Panc1 (cell line): ENCODE results near the gene RASL10A. TPM values are rescaled to one million over a fixed set of nuclear protein-coding genes. Genes with fewer than 3 reads are reported as not detected.

Experiments
- ATAC-seq: fragments of 200-7000 bp; cut with Tn5 transposase; 2 replicates; pipeline ENCODE4 v1.9.1; 2020; ENCODE audit warnings: mild to moderate bottlenecking, moderate library complexity
- BruUV-seq: library from RNA; stranded (reverse); fragments of 400-500 nt; replicated peaks from 2 replicates; lab custom pipeline; 2021; lab: Mats Ljungman, UMichigan
- CTCF ChIA-PET: fragments of 300-600 bp; sonication (Branson Sonifier 250); formaldehyde crosslinking; loops from one replicate; lab custom pipeline; 2022; ENCODE audit warnings: antibody characterized with exemption; lab: Charles Lee
- POLR2A ChIA-PET: fragments of 300-600 bp; sonication (Branson Sonifier 250); formaldehyde crosslinking; loops from one replicate; lab custom pipeline; 2022; ENCODE audit warnings: antibody characterized with exemption; lab: Charles Lee
- DNase-seq: peaks from one replicate; pipeline ENCODE4 v3.0.0-alpha.2; 2010; ENCODE audit warnings: low read depth, low spot score
- H3K27ac ChIP-seq: 2 replicates; pipeline ENCODE4 v1.5.1; 2011; ENCODE audit warnings: mild to moderate bottlenecking, low read length, inconsistent platforms
- H3K27me3 ChIP-seq: fragments of 200-500 bp; sonication (Bioruptor generic); 2 replicates; pipeline ENCODE4 v1.6.0; 2014; ENCODE audit warnings: low read length, inconsistent platforms; ENCODE audit not compliant: control insufficient read depth, insufficient read depth
- H3K36me3 ChIP-seq: fragments of 200-500 bp; sonication (Bioruptor generic); 2 replicates; pipeline ENCODE4 v1.5.1; 2014; ENCODE audit warnings: inconsistent platforms, mild to moderate bottlenecking, low read length, moderate library complexity; ENCODE audit not compliant: control insufficient read depth, insufficient read depth
- H3K4me1 ChIP-seq: 2 replicates; pipeline ENCODE4 v1.5.1; 2011; ENCODE audit warnings: inconsistent platforms, mild to moderate bottlenecking, low read length, moderate library complexity; ENCODE audit not compliant: control insufficient read depth, insufficient read depth
- H3K4me3 ChIP-seq, 2 experiments: 2 replicates each; pipeline ENCODE4 v1.5.1; 2011 to 2012; ENCODE audit warnings: low read depth in 2 of 2, low read length in 2 of 2, mild to moderate bottlenecking in 2 of 2, inconsistent platforms in 1 of 2, moderate library complexity in 1 of 2
- H3K9me3 ChIP-seq: fragments of 200-500 bp; sonication (Bioruptor generic); 2 replicates; pipeline ENCODE4 v1.5.1; 2014; ENCODE audit warnings: low read depth, mild to moderate bottlenecking, inconsistent platforms, low read length, moderate library complexity; ENCODE audit not compliant: control insufficient read depth, insufficient read depth
- POLR2AphosphoS5 ChIP-seq: IDR thresholded peaks from 2 replicates; pipeline ENCODE4 v1.6.1; 2012; ENCODE audit warnings: mild to moderate bottlenecking, low read depth, low read length, moderate library complexity
- SIN3A ChIP-seq: IDR thresholded peaks from 2 replicates; pipeline ENCODE4 v1.6.1; 2012; ENCODE audit warnings: low read depth, mild to moderate bottlenecking, low read length, moderate library complexity, borderline replicate concordance; ENCODE audit not compliant: insufficient read depth
- TCF7L2 ChIP-seq: IDR thresholded peaks from 2 replicates; pipeline ENCODE4 v1.6.1; 2011; ENCODE audit warnings: mild to moderate bottlenecking, low read depth, low read length, inconsistent platforms
- in situ Hi-C: cut with HindIII; loops from 2 replicates; pipeline ENCODE4 v1.10.0; 2016; ENCODE audit warnings: low sequenced_read_pairs, low pct_unique_long_range_greater_than_20kb
- intact Hi-C: fragments of 100-400 bp; cut with micrococcal nuclease; formaldehyde crosslinking; loops from one replicate; pipeline ENCODE4 v1.10.0; 2022; ENCODE audit not compliant: unreplicated experiment
- total RNA-seq: library from RNA; stranded (reverse); gene quantifications from one replicate; pipeline ENCODE4 v1.2.1, GENCODE V29; 2021; ENCODE audit not compliant: unreplicated experiment
- TF ChIP-seq, protein P1 (sequence below): fragments of 450-650 bp; IDR thresholded peaks from 2 replicates; pipeline ENCODE4 v1.5.1; 2017; ENCODE audit warnings: mild to moderate bottlenecking
- TF ChIP-seq, protein P2 (sequence below), 2 experiments: IDR thresholded peaks; 2 replicates each; pipeline ENCODE4 v1.6.1; 2011 to 2012; ENCODE audit warnings: low read depth in 2 of 2, control low read depth in 1 of 2, low read length in 1 of 2, mild to moderate bottlenecking in 1 of 2, moderate library complexity in 1 of 2; ENCODE audit not compliant: insufficient read depth in 1 of 2

Gene RASL10A
- total RNA-seq, 1 experiment from 2014 or later = 2.6 TPM

DNA sequence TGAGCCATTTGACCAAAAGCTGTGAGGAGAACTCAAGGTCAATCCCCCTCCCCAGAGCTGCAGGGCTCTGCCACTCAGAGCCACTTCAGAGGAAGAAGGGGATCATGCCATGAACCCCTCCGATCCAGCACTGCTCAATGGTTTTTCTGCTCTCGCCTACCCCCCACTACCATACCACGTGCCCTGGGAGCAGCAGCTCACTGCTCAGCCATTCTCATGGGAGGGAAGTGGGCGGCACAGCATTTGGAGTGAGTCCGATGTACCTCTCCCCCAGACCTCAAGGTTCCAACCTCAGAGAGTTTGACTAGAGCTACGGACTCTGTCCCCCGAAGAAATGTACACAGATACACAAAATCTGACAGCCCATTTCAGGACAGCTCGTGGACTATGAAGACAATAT, 38.4 kb upstream of the RASL10A start:
- in situ Hi-C loops (no loop called here), intact Hi-C loops (no loop called here)
- no TSS peak for BruUV-seq
- no peak overlapping the region for H3K27ac ChIP-seq
- H3K27me3 ChIP-seq = no peaks in the 10 kb centered on the region
- no peaks in the 10 kb centered on the region for H3K36me3 ChIP-seq
- TF ChIP-seq, protein P1, sequence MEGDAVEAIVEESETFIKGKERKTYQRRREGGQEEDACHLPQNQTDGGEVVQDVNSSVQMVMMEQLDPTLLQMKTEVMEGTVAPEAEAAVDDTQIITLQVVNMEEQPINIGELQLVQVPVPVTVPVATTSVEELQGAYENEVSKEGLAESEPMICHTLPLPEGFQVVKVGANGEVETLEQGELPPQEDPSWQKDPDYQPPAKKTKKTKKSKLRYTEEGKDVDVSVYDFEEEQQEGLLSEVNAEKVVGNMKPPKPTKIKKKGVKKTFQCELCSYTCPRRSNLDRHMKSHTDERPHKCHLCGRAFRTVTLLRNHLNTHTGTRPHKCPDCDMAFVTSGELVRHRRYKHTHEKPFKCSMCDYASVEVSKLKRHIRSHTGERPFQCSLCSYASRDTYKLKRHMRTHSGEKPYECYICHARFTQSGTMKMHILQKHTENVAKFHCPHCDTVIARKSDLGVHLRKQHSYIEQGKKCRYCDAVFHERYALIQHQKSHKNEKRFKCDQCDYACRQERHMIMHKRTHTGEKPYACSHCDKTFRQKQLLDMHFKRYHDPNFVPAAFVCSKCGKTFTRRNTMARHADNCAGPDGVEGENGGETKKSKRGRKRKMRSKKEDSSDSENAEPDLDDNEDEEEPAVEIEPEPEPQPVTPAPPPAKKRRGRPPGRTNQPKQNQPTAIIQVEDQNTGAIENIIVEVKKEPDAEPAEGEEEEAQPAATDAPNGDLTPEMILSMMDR = no peak
- no peak for TF ChIP-seq POLR2AphosphoS5
- TF ChIP-seq, protein P2, sequence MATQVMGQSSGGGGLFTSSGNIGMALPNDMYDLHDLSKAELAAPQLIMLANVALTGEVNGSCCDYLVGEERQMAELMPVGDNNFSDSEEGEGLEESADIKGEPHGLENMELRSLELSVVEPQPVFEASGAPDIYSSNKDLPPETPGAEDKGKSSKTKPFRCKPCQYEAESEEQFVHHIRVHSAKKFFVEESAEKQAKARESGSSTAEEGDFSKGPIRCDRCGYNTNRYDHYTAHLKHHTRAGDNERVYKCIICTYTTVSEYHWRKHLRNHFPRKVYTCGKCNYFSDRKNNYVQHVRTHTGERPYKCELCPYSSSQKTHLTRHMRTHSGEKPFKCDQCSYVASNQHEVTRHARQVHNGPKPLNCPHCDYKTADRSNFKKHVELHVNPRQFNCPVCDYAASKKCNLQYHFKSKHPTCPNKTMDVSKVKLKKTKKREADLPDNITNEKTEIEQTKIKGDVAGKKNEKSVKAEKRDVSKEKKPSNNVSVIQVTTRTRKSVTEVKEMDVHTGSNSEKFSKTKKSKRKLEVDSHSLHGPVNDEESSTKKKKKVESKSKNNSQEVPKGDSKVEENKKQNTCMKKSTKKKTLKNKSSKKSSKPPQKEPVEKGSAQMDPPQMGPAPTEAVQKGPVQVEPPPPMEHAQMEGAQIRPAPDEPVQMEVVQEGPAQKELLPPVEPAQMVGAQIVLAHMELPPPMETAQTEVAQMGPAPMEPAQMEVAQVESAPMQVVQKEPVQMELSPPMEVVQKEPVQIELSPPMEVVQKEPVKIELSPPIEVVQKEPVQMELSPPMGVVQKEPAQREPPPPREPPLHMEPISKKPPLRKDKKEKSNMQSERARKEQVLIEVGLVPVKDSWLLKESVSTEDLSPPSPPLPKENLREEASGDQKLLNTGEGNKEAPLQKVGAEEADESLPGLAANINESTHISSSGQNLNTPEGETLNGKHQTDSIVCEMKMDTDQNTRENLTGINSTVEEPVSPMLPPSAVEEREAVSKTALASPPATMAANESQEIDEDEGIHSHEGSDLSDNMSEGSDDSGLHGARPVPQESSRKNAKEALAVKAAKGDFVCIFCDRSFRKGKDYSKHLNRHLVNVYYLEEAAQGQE (IDR thresholded peaks at IDR 0.05; ENCODE audit: insufficient read depth in 1 of 2, low read depth in 2 of 2, low read length in 1 of 2) = no peak
- no peak for ATAC-seq
- DNase-seq = no peak
- no peak overlapping the region for H3K4me3 ChIP-seq
- ChIA-PET CTCF (no interaction called here), POLR2A (no interaction called here)
- H3K4me1 ChIP-seq = no peaks in the 10 kb centered on the region
- no peaks in the 10 kb centered on the region for H3K9me3 ChIP-seq

DNA sequence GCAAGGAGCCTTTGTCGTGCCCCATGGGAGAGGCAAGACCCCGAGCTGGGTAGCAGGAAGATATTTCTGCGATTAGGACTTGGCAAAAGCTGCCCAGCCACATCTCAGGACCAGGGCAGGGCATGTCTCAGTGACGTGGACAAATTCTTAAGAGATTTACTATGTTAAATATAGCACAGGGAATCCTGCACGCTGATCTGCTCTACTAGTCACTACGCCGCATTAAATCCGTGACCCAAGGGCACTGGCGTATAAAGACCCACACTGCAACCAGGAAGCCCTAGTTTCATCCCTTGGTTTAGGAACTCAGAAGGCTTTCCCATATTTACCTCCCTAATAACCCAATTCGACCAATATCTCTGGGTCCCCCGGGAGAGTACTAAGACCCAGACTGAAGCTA, 37.8 kb upstream of the RASL10A start:
- DNase-seq = no peak
- intact Hi-C loops (no loop called here), in situ Hi-C loops (no loop called here)
- no peak for ATAC-seq
- Histone ChIP-seq H3K27me3 (no peaks in the 10 kb centered on the region), H3K27ac (no peak overlapping the region), H3K4me1 (no peaks in the 10 kb centered on the region), H3K9me3 (no peaks in the 10 kb centered on the region), H3K4me3 (no peak overlapping the region), H3K36me3 (0 out of 2 replicates have a peak, but pooled peaks cover 3% of the 10 kb centered on the region)
- no peak for TF ChIP-seq TCF7L2
- TF ChIP-seq SIN3A = no peak
- no TSS peak for BruUV-seq
- ChIA-PET POLR2A (no interaction called here), CTCF (no interaction called here)

DNA sequence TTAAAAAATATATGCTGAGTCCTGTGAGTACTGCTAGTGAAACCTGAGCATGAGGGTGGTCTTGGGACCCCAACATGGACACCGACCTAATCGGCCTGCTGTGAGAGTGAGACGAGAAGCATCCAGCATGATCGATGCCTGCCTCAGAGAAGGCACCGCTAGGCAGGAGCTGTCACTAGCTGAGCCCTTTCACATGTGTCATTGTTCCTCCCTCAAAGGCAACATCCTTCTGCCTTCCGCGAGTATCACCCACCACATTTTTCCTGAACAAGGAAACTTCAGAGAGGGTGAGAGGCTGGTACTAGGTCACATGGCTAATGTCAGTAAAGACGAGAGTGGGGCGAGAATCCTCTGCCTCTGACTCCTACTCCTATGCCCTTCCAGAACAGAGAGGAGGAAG, 37.3 kb upstream of the RASL10A start:
- BruUV-seq = no TSS peak
- Histone ChIP-seq H3K36me3 (peaks cover 5% of the 10 kb centered on the region), H3K9me3 (no peaks in the 10 kb centered on the region), H3K4me1 (no peaks in the 10 kb centered on the region), H3K27me3 (no peaks in the 10 kb centered on the region), H3K4me3 (no peak overlapping the region), H3K27ac (no peak overlapping the region)
- DNase-seq (no peak), ATAC-seq (no peak)
- TF ChIP-seq, protein P2 (IDR thresholded peaks at IDR 0.05; ENCODE audit: insufficient read depth in 1 of 2, low read depth in 2 of 2, low read length in 1 of 2) = no peak
- TF ChIP-seq, protein P1 = no peak
- TF ChIP-seq SIN3A (no peak), POLR2AphosphoS5 (no peak), TCF7L2 (no peak)
- in situ Hi-C loops (no loop called here), intact Hi-C loops (no loop called here)
- ChIA-PET CTCF (no interaction called here), POLR2A (no interaction called here)
